Kidney glomerular epithelial cell (primary cell): ENCODE results near the gene GGTLC2.
A peak's percentile ranks its signal among the peaks of the same experiment; 100 is the strongest.
"Not testable (repeated sequence)": the region's sequence is repeated elsewhere in the genome, so short reads cannot be mapped to it uniquely, and the experiment has no call there.

Experiments
- DNase-seq: peaks from one replicate; lab custom pipeline; 2025; lab: John Stamatoyannopoulos, UW

GGTLC2 gene

GRCh38 chr22:22638313-22638712, 6.1 kb upstream of the GGTLC2 start:
- DNase-seq, result not testable (repeated sequence)

- DNase-seq, result not testable (repeated sequence)
Measured at GRCh38 chr22:22642255-22642654, 2.2 kb upstream of the GGTLC2 start.

- not testable (repeated sequence) for DNase-seq
Measured at GRCh38 chr22:22645969-22646368, 1.6 kb downstream of the GGTLC2 start.

- DNase-seq, result not testable (repeated sequence)
Measured at GRCh38 chr22:22647952-22648351, 3.5 kb downstream of the GGTLC2 start.

GRCh38 chr22:22648863-22649536, 4.6 kb downstream of the GGTLC2 start:
- DNase-seq, result not testable (repeated sequence)

GRCh38 chr22:22649761-22650160, 5.3 kb downstream of the GGTLC2 start:
- not testable (repeated sequence) for DNase-seq

- DNase-seq, result not testable (repeated sequence)
Measured at GRCh38 chr22:22650398-22650797, 6.0 kb downstream of the GGTLC2 start.

GRCh38 chr22:22650803-22651515, 6.5 kb downstream of the GGTLC2 start:
- DNase-seq, result not testable (repeated sequence)

- DNase-seq, result not testable (repeated sequence)
Measured at GRCh38 chr22:22651593-22651992, 7.2 kb downstream of the GGTLC2 start.

GRCh38 chr22:22652102-22652501, 7.7 kb downstream of the GGTLC2 start:
- DNase-seq, result not testable (repeated sequence)

- not testable (repeated sequence) for DNase-seq
Measured at GRCh38 chr22:22652573-22652972, 8.2 kb downstream of the GGTLC2 start.

- DNase-seq, result not testable (repeated sequence)
Measured at GRCh38 chr22:22653677-22654381, 9.4 kb downstream of the GGTLC2 start.

GRCh38 chr22:22655452-22656290, 11.3 kb downstream of the GGTLC2 start:
- no peak for DNase-seq

GRCh38 chr22:22657712-22658111, 13.3 kb downstream of the GGTLC2 start:
- DNase-seq, result no peak

GRCh38 chr22:22661275-22661674, 16.9 kb downstream of the GGTLC2 start:
- DNase-seq, result no peak

GRCh38 chr22:22662095-22662494, 17.7 kb downstream of the GGTLC2 start:
- DNase-seq, result no peak

- DNase-seq, result no peak
Measured at GRCh38 chr22:22663861-22664800, 19.7 kb downstream of the GGTLC2 start.

- DNase-seq, result peak; percentile 43
Measured at GRCh38 chr22:22666307-22667091, 22.1 kb downstream of the GGTLC2 start.

- no peak for DNase-seq
Measured at GRCh38 chr22:22667966-22668880, 23.8 kb downstream of the GGTLC2 start.
